C4-2B (cell line): ENCODE measurements around the gene COL7A1.

Experiments
- ZFX ChIP-seq: fragments of 450-650 bp; IDR thresholded peaks from 2 replicates; pipeline ENCODE4 v1.6.1; 2017
- TF ChIP-seq, protein P1 (sequence below): fragments of 450-650 bp; conservative IDR thresholded peaks from 2 replicates; pipeline ENCODE4 v1.5.1; 2017; ENCODE audit warnings: mild to moderate bottlenecking

DNA sequence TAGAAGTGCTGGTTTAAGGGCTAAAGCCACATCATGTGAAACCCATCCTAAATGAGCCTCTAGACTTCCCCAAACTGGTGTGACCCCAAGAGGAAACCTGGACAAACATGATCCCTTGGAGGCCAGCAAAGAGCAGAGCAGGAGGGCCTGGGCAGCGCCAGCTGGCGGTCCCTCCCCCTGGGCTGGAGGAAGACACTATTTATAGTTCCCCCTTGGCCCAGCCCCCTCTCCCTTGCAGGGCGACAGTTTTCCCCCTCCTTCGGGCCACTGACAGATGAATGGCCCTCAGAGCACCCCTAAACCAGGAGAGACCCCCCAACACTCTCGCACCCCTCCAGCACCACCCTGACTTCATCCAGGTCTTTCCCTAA, 34.5 kb downstream of the COL7A1 start:
- TF ChIP-seq, protein P1, sequence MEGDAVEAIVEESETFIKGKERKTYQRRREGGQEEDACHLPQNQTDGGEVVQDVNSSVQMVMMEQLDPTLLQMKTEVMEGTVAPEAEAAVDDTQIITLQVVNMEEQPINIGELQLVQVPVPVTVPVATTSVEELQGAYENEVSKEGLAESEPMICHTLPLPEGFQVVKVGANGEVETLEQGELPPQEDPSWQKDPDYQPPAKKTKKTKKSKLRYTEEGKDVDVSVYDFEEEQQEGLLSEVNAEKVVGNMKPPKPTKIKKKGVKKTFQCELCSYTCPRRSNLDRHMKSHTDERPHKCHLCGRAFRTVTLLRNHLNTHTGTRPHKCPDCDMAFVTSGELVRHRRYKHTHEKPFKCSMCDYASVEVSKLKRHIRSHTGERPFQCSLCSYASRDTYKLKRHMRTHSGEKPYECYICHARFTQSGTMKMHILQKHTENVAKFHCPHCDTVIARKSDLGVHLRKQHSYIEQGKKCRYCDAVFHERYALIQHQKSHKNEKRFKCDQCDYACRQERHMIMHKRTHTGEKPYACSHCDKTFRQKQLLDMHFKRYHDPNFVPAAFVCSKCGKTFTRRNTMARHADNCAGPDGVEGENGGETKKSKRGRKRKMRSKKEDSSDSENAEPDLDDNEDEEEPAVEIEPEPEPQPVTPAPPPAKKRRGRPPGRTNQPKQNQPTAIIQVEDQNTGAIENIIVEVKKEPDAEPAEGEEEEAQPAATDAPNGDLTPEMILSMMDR = no peak
- TF ChIP-seq ZFX = no peak
